Measurements from ENCODE around the gene MRTFA.

DNA sequence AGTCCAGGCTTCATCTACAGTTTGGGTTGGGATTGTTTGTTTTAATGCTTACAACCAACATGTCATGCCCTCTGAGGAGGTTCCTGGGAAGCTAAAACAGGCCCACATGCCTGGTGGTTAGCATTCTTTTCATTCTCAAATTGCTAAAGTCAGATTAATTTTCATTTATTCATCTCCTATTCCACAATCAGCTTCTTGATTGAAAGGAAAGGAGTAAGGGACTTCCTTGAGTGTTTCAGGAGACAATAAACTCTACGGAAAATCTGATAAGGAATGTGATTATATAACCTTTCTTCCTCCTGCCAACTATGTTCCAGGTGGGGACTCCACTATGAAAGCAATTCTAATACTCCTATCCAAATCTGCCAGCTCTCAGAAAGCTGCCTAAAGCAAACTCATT lies 30.8 kb downstream of the MRTFA start:
- TF ChIP-seq, protein P1, sequence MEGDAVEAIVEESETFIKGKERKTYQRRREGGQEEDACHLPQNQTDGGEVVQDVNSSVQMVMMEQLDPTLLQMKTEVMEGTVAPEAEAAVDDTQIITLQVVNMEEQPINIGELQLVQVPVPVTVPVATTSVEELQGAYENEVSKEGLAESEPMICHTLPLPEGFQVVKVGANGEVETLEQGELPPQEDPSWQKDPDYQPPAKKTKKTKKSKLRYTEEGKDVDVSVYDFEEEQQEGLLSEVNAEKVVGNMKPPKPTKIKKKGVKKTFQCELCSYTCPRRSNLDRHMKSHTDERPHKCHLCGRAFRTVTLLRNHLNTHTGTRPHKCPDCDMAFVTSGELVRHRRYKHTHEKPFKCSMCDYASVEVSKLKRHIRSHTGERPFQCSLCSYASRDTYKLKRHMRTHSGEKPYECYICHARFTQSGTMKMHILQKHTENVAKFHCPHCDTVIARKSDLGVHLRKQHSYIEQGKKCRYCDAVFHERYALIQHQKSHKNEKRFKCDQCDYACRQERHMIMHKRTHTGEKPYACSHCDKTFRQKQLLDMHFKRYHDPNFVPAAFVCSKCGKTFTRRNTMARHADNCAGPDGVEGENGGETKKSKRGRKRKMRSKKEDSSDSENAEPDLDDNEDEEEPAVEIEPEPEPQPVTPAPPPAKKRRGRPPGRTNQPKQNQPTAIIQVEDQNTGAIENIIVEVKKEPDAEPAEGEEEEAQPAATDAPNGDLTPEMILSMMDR (IDR thresholded peaks at IDR 0.05; ENCODE audit: insufficient read depth, low read length, poor library complexity, severe bottlenecking), result no peak
- TF ChIP-seq EZH2phosphoT487 (conservative IDR thresholded peaks at IDR 0.05; ENCODE audit: low read length), result no peak

Measured in SU-DHL-6 (cell line).